Measurements from ENCODE around the gene SERPINB7.

SERPINB7 gene

GRCh38 chr18:63843008-63843407 lies 67.8 kb downstream of the SERPINB7 start:
- DNase-seq (ENCODE audit: low spot score), result no peak
- no peak overlapping the region for H3K27ac ChIP-seq
- H3K4me3 ChIP-seq, result no peak overlapping the region
- no peak for TF ChIP-seq CTCF (IDR thresholded peaks at IDR 0.05)

GRCh38 chr18:63844254-63844653 lies 69.0 kb downstream of the SERPINB7 start:
- Histone ChIP-seq H3K4me3 (no peak overlapping the region), H3K27ac (no peak overlapping the region)
- no peak for DNase-seq (ENCODE audit: low spot score)
- no peak for TF ChIP-seq CTCF (IDR thresholded peaks at IDR 0.05)

GRCh38 chr18:63848159-63848558 lies 72.9 kb downstream of the SERPINB7 start:
- Histone ChIP-seq H3K27ac (no peak overlapping the region), H3K4me3 (no peak overlapping the region)
- DNase-seq (ENCODE audit: low spot score), result no peak
- no peak for TF ChIP-seq CTCF (IDR thresholded peaks at IDR 0.05)

DNA sequence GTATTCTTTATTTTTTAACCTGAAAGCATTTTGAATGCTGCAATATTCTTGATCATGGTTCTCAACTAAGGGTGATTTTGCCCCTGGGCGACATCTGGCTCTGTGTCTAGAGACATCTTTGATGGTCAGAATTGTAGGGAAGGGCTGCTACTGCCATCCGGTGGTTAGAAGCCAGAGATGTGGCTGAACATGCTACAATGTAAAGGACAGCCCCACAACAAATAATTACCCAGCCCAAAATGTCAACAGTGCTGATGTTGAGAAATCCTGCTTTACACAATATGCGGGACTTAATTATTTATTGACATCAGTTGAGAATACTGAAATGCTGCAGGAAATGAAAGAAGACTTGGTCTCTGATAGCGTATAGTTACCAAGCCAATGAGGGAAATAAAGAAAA lies 74.8 kb downstream of the SERPINB7 start:
- TF ChIP-seq CTCF (IDR thresholded peaks at IDR 0.05), result no peak
- no peak overlapping the region for H3K27ac ChIP-seq
- no peak for DNase-seq (ENCODE audit: low spot score)

DNA sequence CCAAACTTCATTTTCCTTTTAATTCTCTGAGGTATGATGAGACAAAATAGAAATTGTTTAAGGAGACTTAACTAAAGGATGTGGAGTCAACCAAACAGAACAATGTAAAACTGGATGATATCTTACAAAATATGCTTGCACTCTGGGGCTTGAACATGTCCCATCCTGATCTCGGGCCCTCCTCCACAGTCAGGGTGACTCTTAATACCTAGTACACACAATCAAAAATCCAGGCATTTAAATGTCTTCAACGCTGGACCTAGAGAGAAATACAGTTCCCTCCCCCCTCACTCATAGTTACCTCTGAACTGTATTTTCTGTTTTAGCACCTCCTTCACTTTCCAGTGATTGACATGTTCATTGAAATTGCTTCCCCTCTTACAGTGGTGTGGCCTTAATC lies 75.4 kb downstream of the SERPINB7 start:
- H3K27ac ChIP-seq, result no peak overlapping the region
- no peak for TF ChIP-seq CTCF (IDR thresholded peaks at IDR 0.05)
- no peak for DNase-seq (ENCODE audit: low spot score)
- H3K4me3 ChIP-seq, result no peak overlapping the region

More for the DNA sequence above, 74.8 kb downstream of the SERPINB7 start:
- H3K4me3 ChIP-seq, result no peak overlapping the region
